ENCODE data around the gene TREML4. TPM values are rescaled to one million over a fixed set of nuclear protein-coding genes. Genes with fewer than 3 reads are reported as not detected.
A peak's percentile ranks its signal among the peaks of the same experiment; 100 is the strongest.
"Not testable (repeated sequence)": the region's sequence is repeated elsewhere in the genome, so short reads cannot be mapped to it uniquely, and the experiment has no call there.

The TREML4 gene
- total RNA-seq, 1 donor from 2014 or later: not detected

DNA sequence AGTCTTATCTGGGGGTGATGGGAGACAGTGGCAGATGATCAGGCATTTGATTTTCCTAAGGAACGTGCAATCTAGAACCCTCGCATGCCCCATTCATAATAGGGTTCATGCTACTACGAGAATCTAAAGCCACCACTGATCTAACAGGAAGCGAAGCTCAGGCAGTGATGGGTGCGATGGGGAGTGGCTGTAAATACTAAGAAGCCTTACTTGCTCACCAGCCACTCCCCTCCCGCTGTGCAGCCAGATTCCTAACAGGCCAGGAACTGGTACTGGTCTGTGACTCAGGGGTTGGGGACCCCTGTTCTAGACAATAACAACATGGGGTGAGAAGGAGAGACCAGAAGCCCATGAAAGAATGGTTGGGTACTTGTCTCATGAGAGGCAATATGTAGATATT, 4.5 kb downstream of the TREML4 start:
- no peak for DNase-seq (ENCODE audit: low spot score in 2 of 2, unreplicated experiment in 2 of 2)
- H3K36me3 Mint-ChIP-seq: no peaks in the 10 kb centered on the region
- H3K4me1 Mint-ChIP-seq: no peaks in the 10 kb centered on the region
- H3K27ac Mint-ChIP-seq: no peak overlapping the region
- H3K4me3 Mint-ChIP-seq: no peak overlapping the region
- peaks cover 81% of the 10 kb centered on the region for H3K27me3 Mint-ChIP-seq (ENCODE audit: low read depth)
- H3K9me3 Mint-ChIP-seq: peaks cover 5% of the 10 kb centered on the region
- TF ChIP-seq, protein P1, sequence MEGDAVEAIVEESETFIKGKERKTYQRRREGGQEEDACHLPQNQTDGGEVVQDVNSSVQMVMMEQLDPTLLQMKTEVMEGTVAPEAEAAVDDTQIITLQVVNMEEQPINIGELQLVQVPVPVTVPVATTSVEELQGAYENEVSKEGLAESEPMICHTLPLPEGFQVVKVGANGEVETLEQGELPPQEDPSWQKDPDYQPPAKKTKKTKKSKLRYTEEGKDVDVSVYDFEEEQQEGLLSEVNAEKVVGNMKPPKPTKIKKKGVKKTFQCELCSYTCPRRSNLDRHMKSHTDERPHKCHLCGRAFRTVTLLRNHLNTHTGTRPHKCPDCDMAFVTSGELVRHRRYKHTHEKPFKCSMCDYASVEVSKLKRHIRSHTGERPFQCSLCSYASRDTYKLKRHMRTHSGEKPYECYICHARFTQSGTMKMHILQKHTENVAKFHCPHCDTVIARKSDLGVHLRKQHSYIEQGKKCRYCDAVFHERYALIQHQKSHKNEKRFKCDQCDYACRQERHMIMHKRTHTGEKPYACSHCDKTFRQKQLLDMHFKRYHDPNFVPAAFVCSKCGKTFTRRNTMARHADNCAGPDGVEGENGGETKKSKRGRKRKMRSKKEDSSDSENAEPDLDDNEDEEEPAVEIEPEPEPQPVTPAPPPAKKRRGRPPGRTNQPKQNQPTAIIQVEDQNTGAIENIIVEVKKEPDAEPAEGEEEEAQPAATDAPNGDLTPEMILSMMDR (IDR thresholded peaks at IDR 0.05; ENCODE audit: unreplicated experiment): no peak

DNA sequence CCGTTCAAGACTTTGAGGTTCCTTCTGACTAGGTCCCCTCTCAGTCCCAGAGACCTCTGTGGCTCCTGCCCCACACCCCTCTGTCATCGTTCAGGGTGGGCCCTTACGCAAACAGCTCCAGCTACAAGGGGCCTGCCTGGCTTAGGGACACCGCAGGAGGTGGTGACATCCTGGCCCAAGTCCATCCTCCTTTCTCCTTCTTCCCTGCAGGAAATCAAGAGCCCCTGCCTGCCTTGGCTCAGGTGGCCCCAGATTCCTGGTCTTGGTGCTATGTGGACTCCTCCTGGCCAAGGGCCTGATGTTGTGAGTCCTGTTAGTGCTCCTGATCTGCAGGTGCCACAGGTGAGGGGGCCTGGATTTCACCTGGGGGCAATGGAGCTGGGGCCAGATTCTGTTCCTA, 8.1 kb downstream of the TREML4 start:
- TF ChIP-seq, protein P1 (IDR thresholded peaks at IDR 0.05; ENCODE audit: unreplicated experiment): no peak
- H3K9me3 Mint-ChIP-seq: peaks cover 5% of the 10 kb centered on the region
- no peaks in the 10 kb centered on the region for H3K4me1 Mint-ChIP-seq
- peaks cover 86% of the 10 kb centered on the region for H3K27me3 Mint-ChIP-seq (ENCODE audit: low read depth)
- no peak overlapping the region for H3K27ac Mint-ChIP-seq
- no peaks in the 10 kb centered on the region for H3K36me3 Mint-ChIP-seq
- no peak for DNase-seq (ENCODE audit: low spot score in 2 of 2, unreplicated experiment in 2 of 2)
- no peak overlapping the region for H3K4me3 Mint-ChIP-seq

- Mint-ChIP-seq H3K4me1 (no peaks in the 10 kb centered on the region), H3K36me3 (no peaks in the 10 kb centered on the region), H3K9me3 (peaks cover 5% of the 10 kb centered on the region), H3K27ac (no peak overlapping the region), H3K27me3 (ENCODE audit: low read depth) (peaks cover 86% of the 10 kb centered on the region), H3K4me3 (no peak overlapping the region)
- no peak for DNase-seq (ENCODE audit: low spot score in 2 of 2, unreplicated experiment in 2 of 2)
- TF ChIP-seq, protein P1 (IDR thresholded peaks at IDR 0.05; ENCODE audit: unreplicated experiment): no peak
These were observed 9.0 kb downstream of the TREML4 start for GRCh38 chr6:41237128-41237527.

GRCh38 chr6:41239467-41240159, 11.5 kb downstream of the TREML4 start:
- no peak for DNase-seq (ENCODE audit: low spot score in 2 of 2, unreplicated experiment in 2 of 2)
- Mint-ChIP-seq H3K4me3 (peak overlapping the region; percentile 28), H3K27ac (no peak overlapping the region), H3K27me3 (ENCODE audit: low read depth) (peaks cover 95% of the 10 kb centered on the region), H3K36me3 (no peaks in the 10 kb centered on the region), H3K9me3 (no peaks in the 10 kb centered on the region), H3K4me1 (no peaks in the 10 kb centered on the region)
- TF ChIP-seq, protein P1 (IDR thresholded peaks at IDR 0.05; ENCODE audit: unreplicated experiment): no peak

DNA sequence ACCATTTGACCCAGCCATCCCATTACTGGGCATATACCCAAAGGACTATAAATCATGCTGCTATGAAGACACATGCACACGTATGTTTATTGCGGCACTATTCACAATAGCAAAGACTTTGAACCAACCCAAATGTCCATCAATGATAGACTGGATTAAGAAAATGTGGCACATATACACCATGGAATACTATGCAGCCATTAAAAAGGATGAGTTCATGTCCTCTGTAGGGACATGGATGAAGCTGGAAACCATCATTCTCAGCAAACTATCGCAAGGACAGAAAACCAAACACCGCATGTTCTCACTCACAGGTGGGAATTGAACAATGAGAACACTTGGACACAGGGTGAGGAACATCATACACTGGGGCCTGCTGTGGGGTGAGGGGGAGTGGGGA, 18.4 kb downstream of the TREML4 start:
- not testable (repeated sequence) for H3K4me1 Mint-ChIP-seq; H3K9me3 Mint-ChIP-seq; H3K4me3 Mint-ChIP-seq; H3K36me3 Mint-ChIP-seq; H3K27ac Mint-ChIP-seq; DNase-seq (ENCODE audit: low spot score in 2 of 2, unreplicated experiment in 2 of 2)
- peaks cover 70% of the 10 kb centered on the region for H3K27me3 Mint-ChIP-seq (ENCODE audit: low read depth)

GRCh38 chr6:41247288-41247865, 19.2 kb downstream of the TREML4 start:
- H3K4me3 Mint-ChIP-seq: no peak overlapping the region

More at GRCh38 chr6:41247288-41247865, 19.2 kb downstream of the TREML4 start:
- no peak for DNase-seq (ENCODE audit: low spot score in 2 of 2, unreplicated experiment in 2 of 2)
- Mint-ChIP-seq H3K9me3 (no peaks in the 10 kb centered on the region), H3K4me1 (peaks cover 2% of the 10 kb centered on the region), H3K27me3 (ENCODE audit: low read depth) (peaks cover 69% of the 10 kb centered on the region), H3K27ac (no peak overlapping the region), H3K36me3 (no peaks in the 10 kb centered on the region)
- TF ChIP-seq, protein P1 (IDR thresholded peaks at IDR 0.05; ENCODE audit: unreplicated experiment): no peak
